ENCODE data around the gene GALNT18. TPM values are rescaled to one million over a fixed set of nuclear protein-coding genes. Genes with fewer than 3 reads are reported as not detected.

GALNT18 gene
- total RNA-seq, 4 donors from 2014 or later, result 4.7 to 20.4 (median 14.1) TPM

DNA sequence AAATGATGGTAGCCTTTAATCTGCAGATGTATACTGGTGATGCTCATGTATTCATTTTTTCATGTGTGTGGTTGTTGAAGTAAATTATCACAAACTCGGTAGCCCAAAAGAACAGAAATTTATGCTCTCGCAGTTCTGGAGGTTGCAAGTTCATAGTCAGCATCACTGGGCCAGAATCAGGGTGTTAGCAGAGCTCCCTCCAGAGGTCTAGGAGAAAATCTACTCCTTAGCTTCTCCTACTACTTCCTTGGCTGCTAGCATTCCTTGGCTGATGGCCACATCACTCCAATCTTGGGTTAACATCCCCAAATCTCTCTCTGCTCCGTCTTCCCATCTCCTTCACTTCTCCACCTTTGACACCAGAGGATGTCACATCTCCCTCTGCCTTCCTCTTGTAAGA is 45.3 kb upstream of the GALNT18 start:
- WGBS, 2 donors, result 94 to 95% methylated on average over 3 of the region's 3 CpGs
- Histone ChIP-seq H3K36me3 (no peaks in the 10 kb centered on the region), H3K9me3 (no peaks in the 10 kb centered on the region), H3K27me3 (peaks cover 0 to 16% (median 0%) of the 10 kb centered on the region in 4 donors), H3K27ac (no peak overlapping the region), H3K4me1 (peaks cover 0 to 8% (median 0%) of the 10 kb centered on the region in 3 donors), H3K4me3 (no peak overlapping the region)
- TF ChIP-seq, protein P1, sequence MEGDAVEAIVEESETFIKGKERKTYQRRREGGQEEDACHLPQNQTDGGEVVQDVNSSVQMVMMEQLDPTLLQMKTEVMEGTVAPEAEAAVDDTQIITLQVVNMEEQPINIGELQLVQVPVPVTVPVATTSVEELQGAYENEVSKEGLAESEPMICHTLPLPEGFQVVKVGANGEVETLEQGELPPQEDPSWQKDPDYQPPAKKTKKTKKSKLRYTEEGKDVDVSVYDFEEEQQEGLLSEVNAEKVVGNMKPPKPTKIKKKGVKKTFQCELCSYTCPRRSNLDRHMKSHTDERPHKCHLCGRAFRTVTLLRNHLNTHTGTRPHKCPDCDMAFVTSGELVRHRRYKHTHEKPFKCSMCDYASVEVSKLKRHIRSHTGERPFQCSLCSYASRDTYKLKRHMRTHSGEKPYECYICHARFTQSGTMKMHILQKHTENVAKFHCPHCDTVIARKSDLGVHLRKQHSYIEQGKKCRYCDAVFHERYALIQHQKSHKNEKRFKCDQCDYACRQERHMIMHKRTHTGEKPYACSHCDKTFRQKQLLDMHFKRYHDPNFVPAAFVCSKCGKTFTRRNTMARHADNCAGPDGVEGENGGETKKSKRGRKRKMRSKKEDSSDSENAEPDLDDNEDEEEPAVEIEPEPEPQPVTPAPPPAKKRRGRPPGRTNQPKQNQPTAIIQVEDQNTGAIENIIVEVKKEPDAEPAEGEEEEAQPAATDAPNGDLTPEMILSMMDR (IDR thresholded peaks at IDR 0.05), result peak in 1 of 6 experiments; percentile 34
- TF ChIP-seq POLR2A (IDR thresholded peaks at IDR 0.05), result no peak
- DNase-seq, result no peak
- intact Hi-C loops (cut with DNase I), result no loop called here

DNA sequence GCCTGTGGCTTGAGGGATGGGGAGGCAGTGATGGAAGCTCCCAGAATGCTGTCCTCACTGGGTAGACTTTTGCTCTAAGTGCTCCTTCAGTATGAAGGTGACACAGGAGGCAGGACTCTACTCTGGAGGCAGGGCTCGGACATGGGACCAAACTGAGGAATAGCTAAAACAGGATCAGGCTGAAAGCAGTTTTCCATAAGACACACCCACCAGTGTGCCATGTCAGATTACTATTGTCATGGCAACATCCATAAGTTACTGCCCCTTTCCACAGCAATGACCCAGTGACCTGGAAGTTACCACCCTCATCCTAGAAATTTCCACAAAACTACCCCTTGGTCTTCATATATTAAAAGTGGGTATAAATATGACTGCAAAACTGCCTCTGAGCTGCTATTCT is 43.6 kb upstream of the GALNT18 start:
- no peaks in the 10 kb centered on the region for H3K36me3 ChIP-seq
- TF ChIP-seq, protein P1 (IDR thresholded peaks at IDR 0.05), result no peak
- no peak for TF ChIP-seq POLR2A (IDR thresholded peaks at IDR 0.05)
- no peak for DNase-seq
- intact Hi-C loops (cut with DNase I), result no loop called here
- WGBS, 2 donors, result 83 to 100% methylated on average over 1 of the region's 1 CpG
- no peak overlapping the region for H3K27ac ChIP-seq
- no peaks in the 10 kb centered on the region for H3K9me3 ChIP-seq
- peaks cover 0 to 16% (median 0%) of the 10 kb centered on the region in 4 donors for H3K27me3 ChIP-seq
- H3K4me3 ChIP-seq, result no peak overlapping the region
- H3K4me1 ChIP-seq, result peaks cover 0 to 8% (median 0%) of the 10 kb centered on the region in 3 donors

DNA sequence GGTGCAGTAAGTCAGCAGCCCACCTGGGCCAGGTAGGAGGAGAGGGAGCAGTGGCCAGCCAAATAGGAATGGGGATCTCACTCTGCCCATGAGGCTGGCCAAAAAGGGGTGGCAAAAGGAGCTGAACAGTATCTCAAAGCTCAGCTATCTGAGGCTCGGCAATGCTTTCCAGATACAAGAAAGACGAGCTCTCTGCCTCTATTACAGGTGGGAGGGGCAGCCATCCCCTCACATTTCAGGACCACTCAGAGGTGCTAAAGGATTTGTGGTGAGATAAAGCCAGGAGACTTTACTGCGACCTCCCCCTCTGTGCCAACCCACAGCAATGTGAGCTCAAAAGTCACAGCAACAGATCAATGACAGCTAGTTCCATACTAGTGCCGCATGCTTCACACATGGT is 42.1 kb upstream of the GALNT18 start:
- no peak for DNase-seq
- Histone ChIP-seq H3K4me1 (peaks cover 0 to under 1% (median 0%) of the 10 kb centered on the region in 3 donors), H3K27me3 (peaks cover 0 to 14% (median 0%) of the 10 kb centered on the region in 4 donors), H3K9me3 (no peaks in the 10 kb centered on the region), H3K27ac (no peak overlapping the region), H3K4me3 (no peak overlapping the region), H3K36me3 (no peaks in the 10 kb centered on the region)
- intact Hi-C loops (cut with DNase I), result no loop called here
- TF ChIP-seq, protein P1 (IDR thresholded peaks at IDR 0.05), result no peak
- TF ChIP-seq POLR2A (IDR thresholded peaks at IDR 0.05), result no peak
- WGBS, 2 donors, result 76 to 91% methylated on average over 3 to 4 of the region's 4 CpGs

DNA sequence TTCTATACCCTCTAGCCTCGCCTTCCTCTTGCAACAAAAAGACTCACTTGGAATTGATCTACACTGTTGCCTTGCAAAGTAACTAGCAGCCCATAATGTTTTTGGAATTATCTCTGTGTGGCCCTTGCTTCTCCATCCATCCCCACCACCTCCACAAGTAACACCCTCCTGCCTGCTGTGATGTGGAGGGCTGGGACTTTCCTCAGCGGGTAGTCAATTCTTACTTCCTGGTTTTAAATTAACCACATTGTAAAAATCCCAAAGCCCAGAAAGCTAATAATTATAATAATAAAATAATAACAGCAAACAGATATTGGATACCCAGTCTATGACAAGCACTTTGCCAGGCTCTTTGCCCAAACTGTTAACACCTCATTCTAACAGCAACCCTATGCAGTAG is 40.8 kb upstream of the GALNT18 start:
- Histone ChIP-seq H3K27me3 (peaks cover 0 to 6% (median 0%) of the 10 kb centered on the region in 4 donors), H3K36me3 (no peaks in the 10 kb centered on the region), H3K4me3 (no peak overlapping the region), H3K4me1 (no peaks in the 10 kb centered on the region), H3K9me3 (no peaks in the 10 kb centered on the region), H3K27ac (no peak overlapping the region)
- WGBS, 2 donors, result 94% methylated on average over 2 of the region's 2 CpGs
- DNase-seq, result no peak
- intact Hi-C loops (cut with DNase I), result no loop called here
- TF ChIP-seq, protein P1 (IDR thresholded peaks at IDR 0.05), result no peak
- no peak for TF ChIP-seq POLR2A (IDR thresholded peaks at IDR 0.05)

DNA sequence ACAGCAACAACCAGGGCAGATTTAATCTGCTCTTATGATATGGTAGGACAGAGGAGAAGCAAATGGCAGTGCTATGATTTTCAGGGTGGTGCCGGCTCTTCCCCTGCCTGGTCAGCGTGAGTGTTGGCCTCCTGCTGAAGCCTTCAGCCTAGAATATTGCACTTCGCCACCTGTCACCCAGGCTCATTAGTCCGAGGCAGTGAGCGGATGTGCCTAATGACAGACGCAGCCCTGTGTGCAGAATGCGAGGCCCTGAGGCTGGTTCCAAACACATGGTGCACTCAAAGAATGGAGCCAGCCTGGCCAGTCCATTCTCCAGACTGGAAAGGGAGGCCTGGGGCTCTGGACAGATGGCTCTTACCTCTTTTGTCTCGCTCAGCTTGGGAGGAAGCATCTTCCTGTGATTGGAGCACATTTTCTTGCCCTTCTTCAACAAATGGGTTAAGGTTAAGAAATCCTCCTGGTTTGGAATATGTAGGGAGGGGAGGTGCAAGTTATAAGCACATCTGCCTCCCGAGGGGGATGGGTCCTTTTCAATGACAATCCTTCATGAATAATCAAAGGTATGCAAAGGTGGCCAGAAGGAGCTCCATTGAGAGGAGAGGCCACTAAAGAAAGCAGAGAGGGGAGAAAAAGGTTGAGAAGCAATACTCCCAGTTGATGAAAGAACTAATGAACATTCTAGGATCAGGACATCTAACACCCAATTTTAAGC is 39.7 kb upstream of the GALNT18 start:
- WGBS, 2 donors, result 89 to 93% methylated on average over 3 to 7 of the region's 9 CpGs
- no peak overlapping the region for H3K4me3 ChIP-seq
- H3K27ac ChIP-seq, result no peak overlapping the region
- TF ChIP-seq, protein P1 (IDR thresholded peaks at IDR 0.05), result no peak
- no peak for TF ChIP-seq POLR2A (IDR thresholded peaks at IDR 0.05)
- H3K4me1 ChIP-seq, result no peaks in the 10 kb centered on the region
- peaks cover 0 to 6% (median 0%) of the 10 kb centered on the region in 4 donors for H3K27me3 ChIP-seq
- intact Hi-C loops (cut with DNase I), result no loop called here
- no peaks in the 10 kb centered on the region for H3K36me3 ChIP-seq
- no peak for DNase-seq
- H3K9me3 ChIP-seq, result no peaks in the 10 kb centered on the region
